Measurements from ENCODE around the gene HMBS.

The HMBS gene

DNA sequence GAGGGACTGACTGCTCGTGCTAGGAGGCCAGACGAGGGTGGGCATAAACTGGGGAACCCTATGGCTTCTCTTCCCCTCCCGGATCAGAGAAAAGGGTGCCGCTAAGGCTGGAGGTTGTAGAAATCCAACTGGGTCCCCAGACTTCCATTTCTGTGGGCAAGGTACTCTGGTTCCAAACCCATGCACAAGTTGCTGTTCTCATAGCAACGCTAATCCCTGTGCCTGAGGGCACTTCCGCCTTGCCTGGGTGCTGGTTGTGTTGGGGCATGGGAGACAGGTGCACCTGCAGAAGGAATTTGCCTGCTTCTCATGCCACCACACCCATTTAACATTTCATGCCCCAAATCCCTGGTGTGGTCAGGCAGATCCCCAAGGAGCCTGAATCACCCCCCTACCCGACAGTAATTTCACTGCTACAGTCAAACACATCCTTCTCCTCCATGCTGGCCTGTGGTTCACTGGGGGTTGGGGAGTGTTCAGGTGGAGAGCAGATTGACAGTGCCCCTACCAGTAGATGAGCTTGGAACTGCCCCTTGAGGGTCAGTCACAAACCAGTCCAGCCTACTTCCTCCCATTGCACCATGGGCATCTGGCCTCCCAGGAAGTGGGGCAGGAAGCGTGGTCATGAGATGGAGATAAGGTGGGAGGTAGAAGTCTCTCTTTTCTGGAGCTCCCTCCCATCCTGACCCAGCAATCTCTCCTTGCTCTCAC, 23.6 kb downstream of the HMBS start (continued):
- TF ChIP-seq TSHZ1 (tag by site-specific recombination; IDR thresholded peaks at IDR 0.05; ENCODE audit: borderline replicate concordance) (no peak), ZNF239 (tag by site-specific recombination; IDR thresholded peaks at IDR 0.05) (no peak), ZNF302 (tag by site-specific recombination; IDR thresholded peaks at IDR 0.05; ENCODE audit: low read depth) (no peak), YY1 (tag by site-specific recombination; IDR thresholded peaks at IDR 0.05) (no peak), ZNF548 (tag by site-specific recombination; IDR thresholded peaks at IDR 0.05) (no peak), ZNF555 (tag by site-specific recombination; conservative IDR thresholded peaks at IDR 0.05) (no peak), ZNF629 (tag by site-specific recombination; IDR thresholded peaks at IDR 0.05) (no peak), GFI1B (tag by site-specific recombination; IDR thresholded peaks at IDR 0.05) (no peak), ZNF132 (tag by site-specific recombination; IDR thresholded peaks at IDR 0.05; ENCODE audit: borderline replicate concordance) (no peak), ZNF768 (tag by site-specific recombination; IDR thresholded peaks at IDR 0.05) (no peak), FEZF1 (tag by site-specific recombination; IDR thresholded peaks at IDR 0.05) (no peak), KLF1 (tag by site-specific recombination; IDR thresholded peaks at IDR 0.05) (no peak), OSR2 (tag by site-specific recombination; IDR thresholded peaks at IDR 0.05) (no peak), ZNF585B (tag by site-specific recombination; IDR thresholded peaks at IDR 0.05) (no peak), ZNF426 (tag by site-specific recombination; IDR thresholded peaks at IDR 0.05) (no peak), ZNF335 (tag by site-specific recombination; conservative IDR thresholded peaks at IDR 0.05) (peak; percentile 51), ZNF16 (tag by site-specific recombination; IDR thresholded peaks at IDR 0.05; ENCODE audit: low read depth) (no peak), ZNF112 (tag by site-specific recombination; IDR thresholded peaks at IDR 0.05) (no peak), GLIS1 (tag by site-specific recombination; IDR thresholded peaks at IDR 0.05) (peak; percentile 33; the same call in 1 of the 2 replicates), ZNF184 (tag by site-specific recombination; IDR thresholded peaks at IDR 0.05) (no peak), ZBTB10 (tag by site-specific recombination; IDR thresholded peaks at IDR 0.05) (no peak)
- TF ChIP-seq, protein P1, sequence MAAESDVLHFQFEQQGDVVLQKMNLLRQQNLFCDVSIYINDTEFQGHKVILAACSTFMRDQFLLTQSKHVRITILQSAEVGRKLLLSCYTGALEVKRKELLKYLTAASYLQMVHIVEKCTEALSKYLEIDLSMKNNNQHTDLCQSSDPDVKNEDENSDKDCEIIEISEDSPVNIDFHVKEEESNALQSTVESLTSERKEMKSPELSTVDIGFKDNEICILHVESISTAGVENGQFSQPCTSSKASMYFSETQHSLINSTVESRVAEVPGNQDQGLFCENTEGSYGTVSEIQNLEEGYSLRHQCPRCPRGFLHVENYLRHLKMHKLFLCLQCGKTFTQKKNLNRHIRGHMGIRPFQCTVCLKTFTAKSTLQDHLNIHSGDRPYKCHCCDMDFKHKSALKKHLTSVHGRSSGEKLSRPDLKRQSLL (tag by site-specific recombination; IDR thresholded peaks at IDR 0.05): no peak
- TF ChIP-seq, protein P2, sequence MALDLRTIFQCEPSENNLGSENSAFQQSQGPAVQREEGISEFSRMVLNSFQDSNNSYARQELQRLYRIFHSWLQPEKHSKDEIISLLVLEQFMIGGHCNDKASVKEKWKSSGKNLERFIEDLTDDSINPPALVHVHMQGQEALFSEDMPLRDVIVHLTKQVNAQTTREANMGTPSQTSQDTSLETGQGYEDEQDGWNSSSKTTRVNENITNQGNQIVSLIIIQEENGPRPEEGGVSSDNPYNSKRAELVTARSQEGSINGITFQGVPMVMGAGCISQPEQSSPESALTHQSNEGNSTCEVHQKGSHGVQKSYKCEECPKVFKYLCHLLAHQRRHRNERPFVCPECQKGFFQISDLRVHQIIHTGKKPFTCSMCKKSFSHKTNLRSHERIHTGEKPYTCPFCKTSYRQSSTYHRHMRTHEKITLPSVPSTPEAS (tag by site-specific recombination; IDR thresholded peaks at IDR 0.05): no peak
- TF ChIP-seq, protein P3, sequence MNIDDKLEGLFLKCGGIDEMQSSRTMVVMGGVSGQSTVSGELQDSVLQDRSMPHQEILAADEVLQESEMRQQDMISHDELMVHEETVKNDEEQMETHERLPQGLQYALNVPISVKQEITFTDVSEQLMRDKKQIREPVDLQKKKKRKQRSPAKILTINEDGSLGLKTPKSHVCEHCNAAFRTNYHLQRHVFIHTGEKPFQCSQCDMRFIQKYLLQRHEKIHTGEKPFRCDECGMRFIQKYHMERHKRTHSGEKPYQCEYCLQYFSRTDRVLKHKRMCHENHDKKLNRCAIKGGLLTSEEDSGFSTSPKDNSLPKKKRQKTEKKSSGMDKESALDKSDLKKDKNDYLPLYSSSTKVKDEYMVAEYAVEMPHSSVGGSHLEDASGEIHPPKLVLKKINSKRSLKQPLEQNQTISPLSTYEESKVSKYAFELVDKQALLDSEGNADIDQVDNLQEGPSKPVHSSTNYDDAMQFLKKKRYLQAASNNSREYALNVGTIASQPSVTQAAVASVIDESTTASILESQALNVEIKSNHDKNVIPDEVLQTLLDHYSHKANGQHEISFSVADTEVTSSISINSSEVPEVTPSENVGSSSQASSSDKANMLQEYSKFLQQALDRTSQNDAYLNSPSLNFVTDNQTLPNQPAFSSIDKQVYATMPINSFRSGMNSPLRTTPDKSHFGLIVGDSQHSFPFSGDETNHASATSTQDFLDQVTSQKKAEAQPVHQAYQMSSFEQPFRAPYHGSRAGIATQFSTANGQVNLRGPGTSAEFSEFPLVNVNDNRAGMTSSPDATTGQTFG (tag by site-specific recombination; IDR thresholded peaks at IDR 0.05; ENCODE audit: borderline replicate concordance): no peak
- TF ChIP-seq, protein P4, sequence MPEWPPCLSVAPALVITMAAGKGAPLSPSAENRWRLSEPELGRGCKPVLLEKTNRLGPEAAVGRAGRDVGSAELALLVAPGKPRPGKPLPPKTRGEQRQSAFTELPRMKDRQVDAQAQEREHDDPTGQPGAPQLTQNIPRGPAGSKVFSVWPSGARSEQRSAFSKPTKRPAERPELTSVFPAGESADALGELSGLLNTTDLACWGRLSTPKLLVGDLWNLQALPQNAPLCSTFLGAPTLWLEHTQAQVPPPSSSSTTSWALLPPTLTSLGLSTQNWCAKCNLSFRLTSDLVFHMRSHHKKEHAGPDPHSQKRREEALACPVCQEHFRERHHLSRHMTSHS (tag by site-specific recombination; IDR thresholded peaks at IDR 0.05): no peak
- TF ChIP-seq, protein P5, sequence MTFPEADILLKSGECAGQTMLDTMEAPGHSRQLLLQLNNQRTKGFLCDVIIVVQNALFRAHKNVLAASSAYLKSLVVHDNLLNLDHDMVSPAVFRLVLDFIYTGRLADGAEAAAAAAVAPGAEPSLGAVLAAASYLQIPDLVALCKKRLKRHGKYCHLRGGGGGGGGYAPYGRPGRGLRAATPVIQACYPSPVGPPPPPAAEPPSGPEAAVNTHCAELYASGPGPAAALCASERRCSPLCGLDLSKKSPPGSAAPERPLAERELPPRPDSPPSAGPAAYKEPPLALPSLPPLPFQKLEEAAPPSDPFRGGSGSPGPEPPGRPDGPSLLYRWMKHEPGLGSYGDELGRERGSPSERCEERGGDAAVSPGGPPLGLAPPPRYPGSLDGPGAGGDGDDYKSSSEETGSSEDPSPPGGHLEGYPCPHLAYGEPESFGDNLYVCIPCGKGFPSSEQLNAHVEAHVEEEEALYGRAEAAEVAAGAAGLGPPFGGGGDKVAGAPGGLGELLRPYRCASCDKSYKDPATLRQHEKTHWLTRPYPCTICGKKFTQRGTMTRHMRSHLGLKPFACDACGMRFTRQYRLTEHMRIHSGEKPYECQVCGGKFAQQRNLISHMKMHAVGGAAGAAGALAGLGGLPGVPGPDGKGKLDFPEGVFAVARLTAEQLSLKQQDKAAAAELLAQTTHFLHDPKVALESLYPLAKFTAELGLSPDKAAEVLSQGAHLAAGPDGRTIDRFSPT (tag by site-specific recombination; IDR thresholded peaks at IDR 0.05): peak; percentile 52; the same call in 1 of the 2 replicates

Data from HEK293 (cell line).